ENCODE data around the gene ZNF283. TPM values are rescaled to one million over a fixed set of nuclear protein-coding genes. Genes with fewer than 3 reads are reported as not detected.
"Not testable (repeated sequence)": the region's sequence is repeated elsewhere in the genome, so short reads cannot be mapped to it uniquely, and the experiment has no call there.

Gene ZNF283
- polyA plus RNA-seq, 4 donors, result 12.0 to 22.0 (median 15.3) TPM

GRCh38 chr19:43842007-43842406, 14.9 kb downstream of the ZNF283 start:
- DNase-seq (ENCODE audit: low read depth in 4 of 4, low spot score in 2 of 4), result no peak

GRCh38 chr19:43847246-43847645, 20.1 kb downstream of the ZNF283 start:
- no peak for DNase-seq (ENCODE audit: low read depth in 4 of 4, low spot score in 2 of 4)

GRCh38 chr19:43847884-43848283, 20.8 kb downstream of the ZNF283 start:
- DNase-seq (ENCODE audit: low read depth in 4 of 4, low spot score in 2 of 4), result no peak

- no peak for DNase-seq (ENCODE audit: low read depth in 4 of 4, low spot score in 2 of 4)
Observed at GRCh38 chr19:43848821-43849220, 21.7 kb downstream of the ZNF283 start.

- no peak for DNase-seq (ENCODE audit: low read depth in 4 of 4, low spot score in 2 of 4)
Observed at GRCh38 chr19:43858174-43858573, 31.1 kb downstream of the ZNF283 start.

- not testable (repeated sequence) for DNase-seq (ENCODE audit: low read depth in 4 of 4, low spot score in 2 of 4)
Observed at GRCh38 chr19:43866923-43867322, 39.8 kb downstream of the ZNF283 start.

GRCh38 chr19:43872547-43873336, 45.6 kb downstream of the ZNF283 start:
- DNase-seq (ENCODE audit: low read depth in 4 of 4, low spot score in 2 of 4), result no peak

GRCh38 chr19:43880483-43880882, 53.4 kb downstream of the ZNF283 start:
- no peak for DNase-seq (ENCODE audit: low read depth in 4 of 4, low spot score in 2 of 4)

GRCh38 chr19:43883864-43884263, 56.7 kb downstream of the ZNF283 start, which contains the start of gene ZNF404:
ZNF404 (minus strand) TSS chr19:43883964.
- DNase-seq (ENCODE audit: low read depth in 4 of 4, low spot score in 2 of 4), result no peak

GRCh38 chr19:43895727-43896308, 68.7 kb downstream of the ZNF283 start:
- no peak for DNase-seq (ENCODE audit: low read depth in 4 of 4, low spot score in 2 of 4)

Other genes with a start within 250 kb of the ZNF283 start
- gene IRGQ, start 231.2 kb upstream of the ZNF283 start, polyA plus RNA-seq (ENCODE audit: insufficient read length in 4 of 4), result 10 to 100 TPM; 10.6 to 22.6 (median 16.5) TPM
- 10 to 100 TPM; 10.8 to 17.6 (median 13.7) TPM for gene ZNF576, start 230.7 kb upstream of the ZNF283 start, polyA plus RNA-seq (ENCODE audit: insufficient read length in 4 of 4)
- gene SRRM5, start 215.2 kb upstream of the ZNF283 start, polyA plus RNA-seq (ENCODE audit: insufficient read length in 4 of 4), result 1 to 10 TPM in 2 of 4 donors, under 1 TPM in 2; 0.31 to 2.4 (median 1.2) TPM
- 100 to 1,000 TPM in 3 of 4 donors, 10 to 100 TPM in 1; 85.7 to 145 (median 117) TPM for gene ZNF428, start 207.7 kb upstream of the ZNF283 start, polyA plus RNA-seq (ENCODE audit: insufficient read length in 4 of 4)
- 10 to 100 TPM; 43.2 to 56.9 (median 54.9) TPM for gene CADM4, start 187.5 kb upstream of the ZNF283 start, polyA plus RNA-seq (ENCODE audit: insufficient read length in 4 of 4)
- 10 to 100 TPM in 2 of 4 donors, 1 to 10 TPM in 2; 6.7 to 14.2 (median 10.4) TPM for gene PLAUR, start 157.2 kb upstream of the ZNF283 start, polyA plus RNA-seq (ENCODE audit: insufficient read length in 4 of 4)
- not detected for gene IRGC, start 111.2 kb upstream of the ZNF283 start, polyA plus RNA-seq (ENCODE audit: insufficient read length in 4 of 4)
- gene SMG9, start 72.4 kb upstream of the ZNF283 start, polyA plus RNA-seq (ENCODE audit: insufficient read length in 4 of 4), result 10 to 100 TPM; 35.7 to 77.9 (median 58.0) TPM
- gene KCNN4, start 46.3 kb upstream of the ZNF283 start, polyA plus RNA-seq (ENCODE audit: insufficient read length in 4 of 4), result 1 to 10 TPM in 3 of 4 donors, under 1 TPM in 1; 0.90 to 2.6 (median 2.2) TPM
- gene LYPD5, start 24.9 kb upstream of the ZNF283 start, polyA plus RNA-seq (ENCODE audit: insufficient read length in 4 of 4), result under 1 TPM; 0.29 to 0.56 (median 0.40) TPM
- gene ZNF404, start 56.6 kb downstream of the ZNF283 start, polyA plus RNA-seq (ENCODE audit: insufficient read length in 4 of 4), result 10 to 100 TPM in 3 of 4 donors, 1 to 10 TPM in 1; 9.8 to 17.2 (median 12.1) TPM
- gene ZNF45, start 108.0 kb downstream of the ZNF283 start, polyA plus RNA-seq (ENCODE audit: insufficient read length in 4 of 4), result 10 to 100 TPM; 24.6 to 30.4 (median 26.9) TPM
- 1 to 10 TPM; 4.2 to 9.1 (median 6.7) TPM for gene ZNF221, start 123.9 kb downstream of the ZNF283 start, polyA plus RNA-seq (ENCODE audit: insufficient read length in 4 of 4)
- 10 to 100 TPM; 14.0 to 17.6 (median 14.9) TPM for gene ZNF155, start 156.9 kb downstream of the ZNF283 start, polyA plus RNA-seq (ENCODE audit: insufficient read length in 4 of 4)
- 1 to 10 TPM; 5.7 to 7.8 (median 7.4) TPM for gene ZNF230, start 175.6 kb downstream of the ZNF283 start, polyA plus RNA-seq (ENCODE audit: insufficient read length in 4 of 4)
- 1 to 10 TPM; 7.4 to 9.9 (median 8.8) TPM for gene ZNF222, start 198.1 kb downstream of the ZNF283 start, polyA plus RNA-seq (ENCODE audit: insufficient read length in 4 of 4)
- 10 to 100 TPM in 3 of 4 donors, 1 to 10 TPM in 1; 9.7 to 14.6 (median 12.9) TPM for gene ZNF223, start 224.7 kb downstream of the ZNF283 start, polyA plus RNA-seq (ENCODE audit: insufficient read length in 4 of 4)
- 1 to 10 TPM; 2.8 to 6.7 (median 4.1) TPM for gene ZNF284, start 244.8 kb downstream of the ZNF283 start, polyA plus RNA-seq (ENCODE audit: insufficient read length in 4 of 4)